IMR-90 (cell line): ENCODE results near the gene ANKS4B. TPM values are rescaled to one million over a fixed set of nuclear protein-coding genes. Genes with fewer than 3 reads are reported as not detected.
A peak's percentile ranks its signal among the peaks of the same experiment; 100 is the strongest.

Experiments used
- ATAC-seq: fragments of 200-7000 bp; cut with Tn5 transposase; 2 replicates; pipeline ENCODE4 v1.9.1; 2020; ENCODE audit warnings: low read depth, mild to moderate bottlenecking, moderate library complexity
- BruUV-seq: library from RNA; stranded (reverse); fragments of 400-500 nt; replicated peaks from 2 replicates; lab custom pipeline; 2021; lab: Mats Ljungman, UMichigan
- CTCF ChIA-PET: fragments of 300-600 bp; formaldehyde crosslinking; extraction: SDS; loops from one replicate; lab custom pipeline; 2021; ENCODE audit warnings: antibody characterized with exemption; lab: Yijun Ruan, JAX
- POLR2A ChIA-PET: fragments of 300-600 bp; sonication (Branson Sonifier 250); formaldehyde crosslinking; loops from one replicate; lab custom pipeline; 2022; ENCODE audit warnings: antibody characterized with exemption; ENCODE audit not compliant: unreplicated experiment; lab: Charles Lee
- DNase-seq: peaks from one replicate; pipeline ENCODE4 v3.0.0; 2013
- H2AFZ ChIP-seq: replicated peaks from 2 replicates; pipeline ENCODE3; 2013; ENCODE audit warnings: low read length, mild to moderate bottlenecking; ENCODE audit not compliant: poor library complexity
- H2AK5ac ChIP-seq: 2 replicates; pipeline ENCODE4 v1.6.1; 2013; ENCODE audit warnings: low read depth, low read length, inconsistent platforms
- H2AK9ac ChIP-seq: replicated peaks from 2 replicates; pipeline ENCODE3; 2013; ENCODE audit warnings: mild to moderate bottlenecking, low read depth, low read length, moderate library complexity; ENCODE audit not compliant: poor library complexity
- H2BK120ac ChIP-seq: 2 replicates; pipeline ENCODE4 v1.6.1; 2013; ENCODE audit warnings: low read depth, low read length, inconsistent platforms
- H2BK15ac ChIP-seq: 3 replicates; pipeline ENCODE4 v1.6.1; 2013; ENCODE audit warnings: low read depth, low read length, inconsistent platforms
- H2BK20ac ChIP-seq: 2 replicates; pipeline ENCODE4 v1.6.1; 2013; ENCODE audit warnings: low read depth, mild to moderate bottlenecking, inconsistent platforms, low read length, moderate library complexity
- H2BK5ac ChIP-seq: 2 replicates; pipeline ENCODE4 v1.6.1; 2013; ENCODE audit warnings: mild to moderate bottlenecking, low read depth, low read length, inconsistent platforms; ENCODE audit not compliant: poor library complexity, severe bottlenecking
- H3K14ac ChIP-seq: replicated peaks from 2 replicates; pipeline ENCODE4 v1.6.1; 2013; ENCODE audit warnings: low read depth, low read length, inconsistent platforms
- H3K18ac ChIP-seq: 2 replicates; pipeline ENCODE4 v1.6.1; 2013; ENCODE audit warnings: low read depth, low read length, control low read depth
- H3K23ac ChIP-seq: 2 replicates; pipeline ENCODE4 v1.6.1; 2013; ENCODE audit warnings: low read depth, low read length, inconsistent platforms
- H3K27ac ChIP-seq: 2 replicates; pipeline ENCODE4 v1.5.1; 2013; ENCODE audit warnings: mild to moderate bottlenecking, control low read depth, low read length; ENCODE audit not compliant: insufficient read depth
- H3K27me3 ChIP-seq: 2 replicates; pipeline ENCODE4 v1.6.1; 2013; ENCODE audit warnings: low read length; ENCODE audit not compliant: control insufficient read depth, insufficient read depth
- H3K36me3 ChIP-seq: 2 replicates; pipeline ENCODE4 v1.6.1; 2013; ENCODE audit warnings: low read length, mixed read lengths; ENCODE audit not compliant: control insufficient read depth, insufficient read depth
- H3K4ac ChIP-seq: 2 replicates; pipeline ENCODE4 v1.6.1; 2013; ENCODE audit warnings: low read depth, low read length, inconsistent platforms
- H3K4me1 ChIP-seq: 2 replicates; pipeline ENCODE4 v1.6.1; 2013; ENCODE audit warnings: low read length, mixed read lengths; ENCODE audit not compliant: control insufficient read depth, insufficient read depth
- H3K4me2 ChIP-seq: 2 replicates; pipeline ENCODE4 v1.6.1; 2013; ENCODE audit warnings: low read depth, mild to moderate bottlenecking, control low read depth, low read length, moderate library complexity
- H3K4me3 ChIP-seq: 2 replicates; pipeline ENCODE4 v1.5.1; 2013; ENCODE audit warnings: low read depth, mild to moderate bottlenecking, control low read depth, low read length, moderate library complexity; ENCODE audit not compliant: insufficient read depth
- H3K56ac ChIP-seq: 2 replicates; pipeline ENCODE4 v1.6.1; 2013; ENCODE audit warnings: low read length, inconsistent platforms; ENCODE audit not compliant: insufficient read depth; ENCODE audit errors: extremely low read depth
- H3K79me1 ChIP-seq, 2 experiments: 2 replicates each; pipeline ENCODE4 v1.6.1; 2013; ENCODE audit warnings: low read length in 2 of 2, inconsistent platforms in 1 of 2, low read depth in 1 of 2
- H3K9ac ChIP-seq: 2 replicates; pipeline ENCODE4 v1.6.1; 2013; ENCODE audit warnings: low read depth, low read length, control low read depth
- H3K9me1 ChIP-seq: 2 replicates; pipeline ENCODE4 v1.6.1; 2013; ENCODE audit warnings: low read length, inconsistent platforms; ENCODE audit not compliant: insufficient read depth
- H3K9me3 ChIP-seq: 2 replicates; pipeline ENCODE4 v1.6.1; 2013; ENCODE audit warnings: low read length; ENCODE audit not compliant: control insufficient read depth, insufficient read depth
- H4K20me1 ChIP-seq: 2 replicates; pipeline ENCODE4 v1.6.1; 2013; ENCODE audit warnings: low read length, inconsistent platforms; ENCODE audit not compliant: insufficient read depth
- H4K5ac ChIP-seq: 2 replicates; pipeline ENCODE4 v1.6.1; 2013; ENCODE audit warnings: mild to moderate bottlenecking, low read depth, low read length, control low read depth
- H4K8ac ChIP-seq, 2 experiments: 2 replicates each; pipeline ENCODE4 v1.6.1; 2013; ENCODE audit warnings: low read depth in 2 of 2, low read length in 2 of 2, control low read depth in 1 of 2, inconsistent platforms in 1 of 2
- H4K91ac ChIP-seq: 2 replicates; pipeline ENCODE4 v1.6.1; 2013; ENCODE audit warnings: low read depth, low read length, inconsistent platforms; ENCODE audit not compliant: insufficient read depth
- CHD1 ChIP-seq: IDR thresholded peaks from 2 replicates; pipeline ENCODE4 v1.6.1; 2012; ENCODE audit warnings: low read depth, low read length, improper control_type of control experiment
- CTCF ChIP-seq: conservative IDR thresholded peaks from 2 replicates; pipeline ENCODE4 v1.5.1; 2012; ENCODE audit warnings: mild to moderate bottlenecking, low read depth, low read length, improper control_type of control experiment
- ELK1 ChIP-seq: fragments of 150-350 bp; IDR thresholded peaks from 2 replicates; pipeline ENCODE4 v1.6.1; 2016; ENCODE audit warnings: low read depth, mild to moderate bottlenecking, low read length, moderate library complexity, borderline replicate concordance
- FOS ChIP-seq: fragments of 150-350 bp; IDR thresholded peaks from 2 replicates; pipeline ENCODE4 v1.6.1; 2016; ENCODE audit warnings: low read depth, low read length
- RAD21 ChIP-seq: IDR thresholded peaks from 2 replicates; pipeline ENCODE4 v1.6.1; 2012; ENCODE audit warnings: low read length, improper control_type of control experiment
- SMC3 ChIP-seq: fragments of 150-350 bp; IDR thresholded peaks from 2 replicates; pipeline ENCODE4 v1.6.1; 2016; ENCODE audit warnings: low read depth, mild to moderate bottlenecking, antibody characterized with exemption, low read length, moderate library complexity
- WGBS, 2 experiments: methylation state at CpG; one replicate each; pipeline versions ENCODE4 v1.1.5 to v1.1.7; 2013; ENCODE audit warnings: missing lambda C conversion rate in 2 of 2; ENCODE audit not compliant: insufficient read length in 1 of 2; ENCODE audit errors: extremely low coverage in 2 of 2; 5-methylcytosine and 5-hydroxymethylcytosine counted together
- dilution Hi-C: fragments of 300-500 bp; cut with HindIII; formaldehyde crosslinking; loops from one replicate; pipeline ENCODE4 v1.14.3; 2018; ENCODE audit warnings: low sequenced_read_pairs; ENCODE audit not compliant: unreplicated experiment
- in situ Hi-C: fragments of 300-500 bp; cut with MboI; formaldehyde crosslinking; loops from 3 replicates; pipeline ENCODE4 v1.14.3; 2019; ENCODE audit warnings: low sequenced_read_pairs, inconsistent platforms, mixed read lengths
- intact Hi-C: fragments of 100-400 bp; cut with micrococcal nuclease; formaldehyde crosslinking; loops from 2 replicates; pipeline ENCODE4 v1.10.0; 2022
- polyA plus RNA-seq, 3 experiments: library from polyadenylated mRNA; depleted of rRNA; stranded (reverse); fragments of >200 nt; gene quantifications; 2 replicates each; pipeline ENCODE4 v1.2.3, GENCODE V29; 2012; ENCODE audit warnings: low replicate concordance in 1 of 3
- total RNA-seq: library from RNA; depleted of rRNA; stranded (reverse); fragments of >200 nt; gene quantifications from 2 replicates; pipeline ENCODE4 v1.2.3, GENCODE V29; 2012

Gene ANKS4B
- total and polyA plus RNA-seq, 2 of the 4 experiments (the other 2 are of a cell fraction), result not detected

- intact Hi-C loops (loop anchor here (5.0 to 10.0 kb wide), 2 partner anchors 126 to 1411 kb away; partner anchors contain the start of gene LDAF1), dilution Hi-C loops (no loop called here), in situ Hi-C loops (no loop called here)
- H2BK5ac ChIP-seq, result no peak overlapping the region
- H2BK15ac ChIP-seq, result no peak overlapping the region
- H3K27ac ChIP-seq, result no peak overlapping the region
- H4K5ac ChIP-seq, result no peak overlapping the region
- peak overlapping the region; percentile 83 for H2AFZ ChIP-seq
- no peak overlapping the region for H3K4ac ChIP-seq
- TF ChIP-seq CTCF, result peak; percentile 39
- TF ChIP-seq SMC3, result peak; percentile 30; the same call in 1 of the 2 replicates
- TF ChIP-seq FOS, result no peak
- no peak for TF ChIP-seq ELK1
- TF ChIP-seq CHD1, result no peak
- TF ChIP-seq RAD21, result peak; percentile 19; the same call in 1 of the 2 replicates
- H3K9me1 ChIP-seq, result no peaks in the 10 kb centered on the region
- no TSS peak for BruUV-seq
- H2AK9ac ChIP-seq, result no peak overlapping the region
- H3K79me1 ChIP-seq, result no peaks in the 10 kb centered on the region
- no CpG with 5 or more reads among the region's 67 CpGs for WGBS, 2 experiments
- no peak overlapping the region for H3K23ac ChIP-seq
- no peak overlapping the region for H3K56ac ChIP-seq
- no peaks in the 10 kb centered on the region for H3K9me3 ChIP-seq
- H4K91ac ChIP-seq, result no peak overlapping the region
- DNase-seq, result peak; percentile 25
- H4K20me1 ChIP-seq, result no peaks in the 10 kb centered on the region
- H3K4me3 ChIP-seq, result peak overlapping the region; percentile 29
- peak overlapping the region; percentile 82 for H3K4me2 ChIP-seq
- no peaks in the 10 kb centered on the region for H3K4me1 ChIP-seq
- no peak overlapping the region for H3K14ac ChIP-seq
- H3K9ac ChIP-seq, result no peak overlapping the region; the same call in 1 of the 2 replicates
- H3K18ac ChIP-seq, result no peak overlapping the region
- CTCF ChIA-PET, result interaction anchor here (0.6 kb wide), 1 partner anchor 270 kb away, joined by 3 read pairs; no protein-coding TSS in a partner anchor
- H2BK20ac ChIP-seq, result no peak overlapping the region
- H2BK120ac ChIP-seq, result no peak overlapping the region; the same call in 1 of the 2 replicates
- no peaks in the 10 kb centered on the region for H3K36me3 ChIP-seq
- peak; percentile 98 for ATAC-seq
- no peak overlapping the region for H4K8ac ChIP-seq
- no peak overlapping the region for H2AK5ac ChIP-seq
- POLR2A ChIA-PET, result interaction anchor here (0.7 kb wide), 1 partner anchor 13 kb away, joined by 5 read pairs; no protein-coding TSS in a partner anchor
- H3K27me3 ChIP-seq, result peaks cover 49% of the 10 kb centered on the region
Measured at GRCh38 chr16:21283521-21284289, 50.2 kb downstream of the ANKS4B start.
